Gastrocnemius medialis (tissue), 4 donors: ENCODE data around the gene SCMH1. TPM values are rescaled to one million over a fixed set of nuclear protein-coding genes. Genes with fewer than 3 reads are reported as not detected.

Experiments used
- ATAC-seq, 2 donors: fragments of 150-250 bp; one replicate each; pipeline ENCODE4 v1.9.1; 2016
- DNase-seq, 2 donors: peaks; one replicate each; pipeline ENCODE4 v3.0.0-alpha.2; 2019
- H3K27ac ChIP-seq, 4 donors: fragments of 200-600 bp; sonication (generic); 1 replicate in 1 of 4; 2 replicates in 3 of 4; pipeline ENCODE4 v1.5.1; 2016 to 2018; ENCODE audit warnings: mild to moderate bottlenecking in 2 of 4, moderate library complexity in 1 of 4
- H3K27me3 ChIP-seq, 3 donors: fragments of 200-600 bp; sonication (generic) in 2 of 3; 1 replicate in 1 of 3; 2 replicates in 2 of 3; pipeline versions ENCODE4 v1.5.1 to v1.6.0; 2016 to 2019; ENCODE audit warnings: mild to moderate bottlenecking in 1 of 3, moderate library complexity in 1 of 3
- H3K36me3 ChIP-seq, 2 donors: fragments of 200-600 bp; sonication (generic) in 1 of 2; one replicate each; pipeline ENCODE4 v1.5.1; 2017 to 2018
- H3K4me1 ChIP-seq, 2 donors: fragments of 200-600 bp; sonication (generic) in 1 of 2; one replicate each; pipeline ENCODE4 v1.5.1; 2016 to 2017; ENCODE audit warnings: mild to moderate bottlenecking in 2 of 2
- H3K4me3 ChIP-seq, 4 donors: fragments of 200-600 bp; sonication (generic) in 3 of 4; 1 replicate in 1 of 4; 2 replicates in 3 of 4; pipeline ENCODE4 v1.5.1; 2016 to 2019; ENCODE audit warnings: mild to moderate bottlenecking in 2 of 4
- H3K9me3 ChIP-seq, 3 donors: fragments of 200-600 bp; sonication (generic) in 2 of 3; 1 replicate in 1 of 3; 2 replicates in 2 of 3; pipeline ENCODE4 v1.5.1; 2016 to 2019
- POLR2A ChIP-seq, 2 donors: fragments of 450-650 bp; IDR thresholded peaks; one replicate each; pipeline ENCODE4 v1.6.1; 2017; ENCODE audit warnings: antibody characterized with exemption in 2 of 2, mild to moderate bottlenecking in 2 of 2, moderate library complexity in 2 of 2
- in situ Hi-C, 4 donors: fragments of 200-750 bp; cut with MboI; loops; one replicate each; pipeline versions ENCODE4 v1.15.0 to v1.8.0; 2017; ENCODE audit warnings: low sequenced_read_pairs in 4 of 4
- intact Hi-C: fragments of 100-400 bp; cut with DNase I; formaldehyde crosslinking; loops from one replicate; pipeline ENCODE4 v1.15.1; 2023; ENCODE audit warnings: low total_unique reads
- total RNA-seq, 4 donors: library from RNA; depleted of rRNA; stranded (reverse); fragments of >200 nt; gene quantifications; one replicate each; pipeline versions ENCODE4 v1.1.0 to v1.2.3, GENCODE V29; 2016
- TF ChIP-seq, protein P1 (sequence below), 5 experiments: fragments of 450-650 bp in 3 of 5; fragments of 200-600 bp in 2 of 5; sonication (generic) in 2 of 5; IDR thresholded peaks in 4 of 5; conservative IDR thresholded peaks in 1 of 5; 1 replicate in 4 of 5; 2 replicates in 1 of 5; pipeline ENCODE4 v1.5.1; 2016 to 2019; ENCODE audit warnings: antibody characterized with exemption in 5 of 5, mild to moderate bottlenecking in 3 of 5, moderate library complexity in 3 of 5

SCMH1 gene
- total RNA-seq, 4 donors from 2014 or later, result 17.1 to 29.4 (median 25.5) TPM

DNA sequence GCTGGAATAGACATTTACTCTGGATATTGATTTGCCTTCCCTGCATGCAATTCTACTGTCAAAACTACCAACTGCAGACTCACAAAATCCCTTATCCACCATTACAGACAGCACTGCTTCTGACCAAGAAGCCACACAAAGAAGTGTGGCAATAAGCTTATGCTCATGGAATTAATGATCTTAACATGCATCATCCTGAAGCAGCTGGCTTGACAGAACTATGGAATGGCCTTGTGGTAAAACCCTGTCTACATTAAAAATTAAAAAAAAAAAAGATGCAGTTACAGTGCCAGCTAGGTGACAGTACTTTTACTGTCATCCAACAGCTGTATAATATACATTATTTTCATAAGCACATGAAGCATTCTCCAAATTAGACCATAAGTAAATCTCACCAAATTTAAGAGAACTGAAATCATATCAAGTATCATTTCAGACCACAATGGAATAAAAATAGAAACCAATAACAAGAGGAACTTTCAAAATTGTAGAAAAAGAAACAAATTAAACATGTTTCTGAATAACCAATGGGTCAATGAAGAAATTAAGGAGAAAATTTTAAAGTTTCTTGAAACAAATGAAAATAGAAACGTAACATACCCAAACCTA, 70.7 kb downstream of the SCMH1 start:
- H3K27me3 ChIP-seq, result no peaks in the 10 kb centered on the region

DNA sequence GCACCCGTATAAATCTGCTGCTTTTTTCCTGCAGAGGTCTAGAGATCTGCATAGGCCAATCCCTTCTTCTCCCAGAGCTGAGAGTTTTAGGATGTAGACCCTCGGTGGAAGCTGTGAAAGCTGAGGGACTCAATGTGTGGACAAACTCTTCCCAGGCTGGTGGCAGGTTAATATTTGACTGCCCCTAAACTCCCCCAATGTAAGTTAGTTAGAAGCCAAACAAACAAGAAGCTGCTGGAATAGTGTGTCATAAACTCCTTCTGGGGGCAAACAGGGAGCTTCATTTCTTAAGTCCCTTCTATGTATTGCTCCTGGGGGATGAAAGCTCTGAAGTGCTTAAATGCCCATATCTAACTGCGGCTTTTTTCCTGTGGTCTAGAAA, 72.3 kb downstream of the SCMH1 start:
- TF ChIP-seq, protein P1, sequence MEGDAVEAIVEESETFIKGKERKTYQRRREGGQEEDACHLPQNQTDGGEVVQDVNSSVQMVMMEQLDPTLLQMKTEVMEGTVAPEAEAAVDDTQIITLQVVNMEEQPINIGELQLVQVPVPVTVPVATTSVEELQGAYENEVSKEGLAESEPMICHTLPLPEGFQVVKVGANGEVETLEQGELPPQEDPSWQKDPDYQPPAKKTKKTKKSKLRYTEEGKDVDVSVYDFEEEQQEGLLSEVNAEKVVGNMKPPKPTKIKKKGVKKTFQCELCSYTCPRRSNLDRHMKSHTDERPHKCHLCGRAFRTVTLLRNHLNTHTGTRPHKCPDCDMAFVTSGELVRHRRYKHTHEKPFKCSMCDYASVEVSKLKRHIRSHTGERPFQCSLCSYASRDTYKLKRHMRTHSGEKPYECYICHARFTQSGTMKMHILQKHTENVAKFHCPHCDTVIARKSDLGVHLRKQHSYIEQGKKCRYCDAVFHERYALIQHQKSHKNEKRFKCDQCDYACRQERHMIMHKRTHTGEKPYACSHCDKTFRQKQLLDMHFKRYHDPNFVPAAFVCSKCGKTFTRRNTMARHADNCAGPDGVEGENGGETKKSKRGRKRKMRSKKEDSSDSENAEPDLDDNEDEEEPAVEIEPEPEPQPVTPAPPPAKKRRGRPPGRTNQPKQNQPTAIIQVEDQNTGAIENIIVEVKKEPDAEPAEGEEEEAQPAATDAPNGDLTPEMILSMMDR (IDR thresholded peaks at IDR 0.05 in 4 of 5, conservative IDR thresholded peaks at IDR 0.05 in 1 of 5), result no peak
- TF ChIP-seq POLR2A (IDR thresholded peaks at IDR 0.05), result no peak
- ATAC-seq, result no peak
- H3K27ac ChIP-seq, result no peak overlapping the region
- in situ Hi-C loops (no loop called here), intact Hi-C loops (no loop called here)
- H3K9me3 ChIP-seq, result no peaks in the 10 kb centered on the region
- no peak overlapping the region for H3K4me3 ChIP-seq
- no peaks in the 10 kb centered on the region for H3K4me1 ChIP-seq
- no peaks in the 10 kb centered on the region for H3K27me3 ChIP-seq
- H3K36me3 ChIP-seq, result no peaks in the 10 kb centered on the region
- no peak for DNase-seq

More for the DNA sequence above, 70.7 kb downstream of the SCMH1 start:
- TF ChIP-seq POLR2A (IDR thresholded peaks at IDR 0.05), result no peak
- ATAC-seq (no peak), DNase-seq (no peak)
- in situ Hi-C loops, result no loop called here
- H3K36me3 ChIP-seq, result no peaks in the 10 kb centered on the region
- no peak overlapping the region for H3K27ac ChIP-seq
- H3K9me3 ChIP-seq, result no peaks in the 10 kb centered on the region
- no peak overlapping the region for H3K4me3 ChIP-seq
- H3K4me1 ChIP-seq, result no peaks in the 10 kb centered on the region
- intact Hi-C loops, result no loop called here

DNA sequence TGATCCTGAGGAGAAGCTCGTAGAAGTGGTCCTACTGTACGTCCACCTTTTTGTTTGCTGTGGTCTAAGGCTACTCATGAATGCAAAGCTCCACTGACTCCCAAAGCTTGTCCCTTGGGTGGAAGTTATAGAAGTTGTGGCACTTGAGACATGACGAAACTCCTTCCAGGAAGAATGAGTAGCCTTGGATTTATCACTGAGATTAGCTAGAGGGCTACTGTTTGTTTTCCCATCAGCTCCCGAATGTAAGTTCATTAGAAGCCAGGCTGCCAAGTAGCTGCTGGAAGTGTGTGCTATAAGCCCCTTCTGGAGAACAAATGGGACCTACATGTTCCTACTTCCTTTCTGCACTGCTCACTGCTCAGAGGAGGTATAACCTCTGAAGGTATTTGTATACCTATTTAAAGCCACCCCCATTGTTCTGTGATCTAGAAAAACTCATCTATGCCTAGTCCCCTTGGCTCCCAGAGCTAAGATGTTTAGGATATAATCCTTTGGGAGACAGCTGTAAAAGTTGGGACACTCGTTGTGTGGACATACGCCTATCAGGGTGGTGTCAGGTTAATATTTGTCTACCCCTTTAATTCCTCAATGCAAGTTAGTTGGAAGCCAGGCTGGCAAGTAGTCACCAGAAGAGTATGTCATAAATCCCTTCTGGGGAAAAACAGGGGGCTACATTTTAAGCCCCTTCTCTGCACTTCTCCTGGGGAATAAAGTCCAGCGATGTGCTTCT, 72.9 kb downstream of the SCMH1 start:
- Histone ChIP-seq H3K9me3 (no peaks in the 10 kb centered on the region), H3K27me3 (no peaks in the 10 kb centered on the region), H3K36me3 (no peaks in the 10 kb centered on the region), H3K27ac (no peak overlapping the region), H3K4me1 (no peaks in the 10 kb centered on the region), H3K4me3 (no peak overlapping the region)
- ATAC-seq (no peak), DNase-seq (no peak)
- intact Hi-C loops, result no loop called here
- TF ChIP-seq POLR2A (IDR thresholded peaks at IDR 0.05), result no peak
- TF ChIP-seq, protein P1 (IDR thresholded peaks at IDR 0.05 in 4 of 5, conservative IDR thresholded peaks at IDR 0.05 in 1 of 5), result no peak
- in situ Hi-C loops, result no loop called here

DNA sequence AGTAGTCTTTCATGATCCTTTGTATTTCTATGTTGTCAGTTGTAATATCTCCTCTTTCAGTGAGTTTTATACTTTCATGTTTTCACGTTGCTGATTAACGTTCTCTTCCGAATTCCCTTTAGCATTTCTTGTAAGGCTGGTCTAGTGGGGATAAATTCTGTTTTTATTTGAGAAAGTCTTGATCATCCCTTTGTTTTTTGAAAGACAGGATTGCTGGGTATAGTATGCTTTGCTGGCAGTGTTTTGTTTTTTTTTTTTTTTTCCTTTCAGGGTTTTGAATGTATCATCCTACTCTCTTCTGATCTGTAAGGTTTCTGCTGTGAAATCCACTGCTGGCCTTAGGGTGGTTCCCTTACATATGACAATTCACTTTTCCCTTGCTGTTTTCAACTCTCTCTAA, 74.4 kb downstream of the SCMH1 start:
- DNase-seq (no peak), ATAC-seq (no peak)
- in situ Hi-C loops (no loop called here), intact Hi-C loops (no loop called here)
- Histone ChIP-seq H3K4me3 (no peak overlapping the region), H3K9me3 (no peaks in the 10 kb centered on the region), H3K36me3 (no peaks in the 10 kb centered on the region), H3K27ac (no peak overlapping the region), H3K4me1 (no peaks in the 10 kb centered on the region), H3K27me3 (no peaks in the 10 kb centered on the region)
- TF ChIP-seq, protein P1 (IDR thresholded peaks at IDR 0.05 in 4 of 5, conservative IDR thresholded peaks at IDR 0.05 in 1 of 5), result no peak
- no peak for TF ChIP-seq POLR2A (IDR thresholded peaks at IDR 0.05)

DNA sequence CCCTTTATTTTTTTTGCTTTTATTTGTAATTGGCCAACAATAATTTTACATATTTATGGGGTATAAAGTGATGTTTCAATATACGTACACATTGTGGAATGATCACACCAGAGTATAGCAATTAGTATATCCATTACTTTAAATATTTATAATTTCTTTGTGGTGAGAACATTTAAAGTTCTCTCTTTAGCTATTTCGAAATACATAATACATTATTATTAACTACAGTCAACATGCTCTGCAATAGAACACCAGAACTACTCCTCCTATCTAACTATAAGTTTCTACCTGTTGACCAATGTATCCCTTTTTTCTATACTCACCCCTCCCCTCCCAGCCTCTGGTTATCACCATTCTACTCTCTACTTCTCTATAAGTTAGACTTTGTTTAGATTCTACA, 77.4 kb downstream of the SCMH1 start:
- DNase-seq, result no peak
- no peaks in the 10 kb centered on the region for H3K4me1 ChIP-seq
- TF ChIP-seq POLR2A (IDR thresholded peaks at IDR 0.05), result no peak
- TF ChIP-seq, protein P1 (IDR thresholded peaks at IDR 0.05 in 4 of 5, conservative IDR thresholded peaks at IDR 0.05 in 1 of 5), result no peak
- H3K4me3 ChIP-seq, result no peak overlapping the region
- H3K9me3 ChIP-seq, result no peaks in the 10 kb centered on the region
- H3K36me3 ChIP-seq, result peaks cover 0 to 11% of the 10 kb centered on the region in 2 donors
- intact Hi-C loops (no loop called here), in situ Hi-C loops (no loop called here)
- no peak overlapping the region for H3K27ac ChIP-seq
- ATAC-seq, result no peak
- H3K27me3 ChIP-seq, result no peaks in the 10 kb centered on the region
